GM18907 (cell line): ENCODE results near the gene SAPCD1.
"Not testable (repeated sequence)": the region's sequence is repeated elsewhere in the genome, so short reads cannot be mapped to it uniquely, and the experiment has no call there.

Experiments used
- ATAC-seq: cut with Tn5 transposase; IDR thresholded peaks from one replicate; pipeline ENCODE4 v1.9.1; 2021; ENCODE audit warnings: mild to moderate bottlenecking, moderate library complexity; ENCODE audit not compliant: unreplicated experiment

The SAPCD1 gene

DNA sequence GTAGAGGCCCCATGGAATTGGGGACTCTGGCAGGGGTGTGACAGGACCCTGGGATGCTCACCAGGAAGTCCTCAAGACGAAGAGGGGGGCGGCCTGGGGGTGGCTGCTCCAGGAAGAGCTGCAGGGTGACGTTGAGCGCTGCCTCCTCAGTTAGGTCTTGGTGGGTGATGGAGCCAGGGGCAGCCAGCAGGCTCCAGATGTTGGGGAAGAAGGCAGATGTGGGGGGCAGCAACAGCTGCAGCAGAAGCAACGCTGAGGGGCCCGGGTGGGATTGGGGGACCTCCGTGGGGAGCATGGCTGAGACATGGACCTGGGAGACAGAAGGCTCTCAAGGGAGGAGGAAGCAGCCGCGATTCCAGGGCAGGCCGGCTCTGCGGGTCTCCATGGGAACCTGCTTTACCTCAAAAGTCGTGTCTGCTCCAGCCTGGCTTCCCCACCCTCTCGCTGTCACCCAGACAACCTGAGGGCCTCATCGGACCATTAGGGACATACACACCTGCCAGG lies 14.1 kb downstream of the SAPCD1 start:
- no peak for ATAC-seq

DNA sequence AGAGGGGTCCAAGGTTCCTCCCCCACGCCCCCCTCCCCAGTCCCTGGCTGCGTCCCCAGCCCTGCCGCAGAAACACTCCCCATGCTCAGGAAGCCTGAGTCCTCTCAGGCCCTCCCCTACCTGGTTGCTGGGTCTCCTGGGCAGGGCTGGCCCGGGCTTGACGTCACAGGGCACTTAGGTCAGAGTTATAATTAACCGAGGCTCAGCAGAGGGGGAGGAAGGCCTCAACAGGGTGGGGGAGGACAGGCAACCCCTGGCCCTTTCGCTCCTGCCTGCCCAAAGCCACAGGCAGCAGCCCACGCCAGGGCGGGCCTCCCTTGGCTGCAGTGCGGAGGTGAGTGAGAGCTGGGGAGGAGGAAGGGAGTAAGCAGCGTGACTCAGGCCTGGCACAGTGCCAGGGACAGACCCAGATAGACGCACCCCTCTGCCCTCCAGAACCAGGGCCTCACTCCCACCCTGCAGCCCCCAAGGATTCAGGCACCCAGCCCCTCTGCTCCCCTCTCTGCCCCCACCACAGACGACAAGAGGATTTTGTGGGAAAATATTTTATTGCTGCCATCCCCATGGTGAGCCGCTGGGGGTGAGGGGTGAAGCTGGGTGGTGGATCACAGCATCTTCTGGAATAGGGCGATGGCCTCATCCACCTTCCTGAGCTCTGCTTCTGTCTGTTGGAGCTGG lies 14.7 kb downstream of the SAPCD1 start, which contains the start of gene VWA7:
Gene VWA7 (minus strand): TSS at position 340 of the 678 bp plus-strand sequence. CDS start 549 bp downstream, outside the sequence.
- peak; percentile 62 for ATAC-seq

DNA sequence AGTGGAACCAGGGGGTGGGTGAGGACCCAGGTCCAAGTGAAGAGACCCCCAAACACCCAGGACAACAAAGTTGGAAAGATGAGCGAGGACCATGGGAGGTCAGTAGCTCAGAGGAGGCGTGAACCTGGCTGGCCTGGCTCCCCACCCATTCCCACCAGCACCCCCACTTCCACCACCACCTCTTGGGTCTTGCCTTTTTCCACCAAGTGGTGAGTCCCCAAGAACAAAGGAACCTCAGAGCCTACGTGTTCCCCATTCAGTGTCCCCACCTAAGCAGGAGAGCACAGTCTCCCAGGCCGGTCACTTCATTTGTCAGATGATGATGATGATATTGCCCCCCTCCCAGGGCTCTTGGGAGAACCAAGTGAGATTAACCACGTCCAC lies 15.2 kb downstream of the SAPCD1 start:
- no peak for ATAC-seq

DNA sequence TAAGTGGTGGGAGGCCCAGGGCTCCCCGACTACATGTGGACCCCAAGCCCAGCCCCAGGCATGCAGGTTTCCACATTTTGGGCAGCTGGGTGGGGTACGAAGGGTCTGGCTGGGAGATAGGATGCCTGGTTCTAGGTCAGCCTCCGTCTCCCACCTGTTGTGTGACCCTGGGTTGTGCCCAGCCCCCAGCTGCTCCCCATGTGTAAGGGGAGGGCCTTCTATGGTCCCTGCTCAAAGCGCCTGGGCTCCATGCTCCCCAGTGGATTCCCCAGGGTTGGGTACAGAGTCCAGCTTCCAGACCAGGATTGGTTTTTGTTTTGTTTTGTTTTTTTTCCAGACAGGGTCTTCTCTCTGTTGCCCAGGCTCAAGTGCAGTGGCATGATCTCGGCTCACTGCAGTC lies 15.7 kb downstream of the SAPCD1 start:
- ATAC-seq = no peak

DNA sequence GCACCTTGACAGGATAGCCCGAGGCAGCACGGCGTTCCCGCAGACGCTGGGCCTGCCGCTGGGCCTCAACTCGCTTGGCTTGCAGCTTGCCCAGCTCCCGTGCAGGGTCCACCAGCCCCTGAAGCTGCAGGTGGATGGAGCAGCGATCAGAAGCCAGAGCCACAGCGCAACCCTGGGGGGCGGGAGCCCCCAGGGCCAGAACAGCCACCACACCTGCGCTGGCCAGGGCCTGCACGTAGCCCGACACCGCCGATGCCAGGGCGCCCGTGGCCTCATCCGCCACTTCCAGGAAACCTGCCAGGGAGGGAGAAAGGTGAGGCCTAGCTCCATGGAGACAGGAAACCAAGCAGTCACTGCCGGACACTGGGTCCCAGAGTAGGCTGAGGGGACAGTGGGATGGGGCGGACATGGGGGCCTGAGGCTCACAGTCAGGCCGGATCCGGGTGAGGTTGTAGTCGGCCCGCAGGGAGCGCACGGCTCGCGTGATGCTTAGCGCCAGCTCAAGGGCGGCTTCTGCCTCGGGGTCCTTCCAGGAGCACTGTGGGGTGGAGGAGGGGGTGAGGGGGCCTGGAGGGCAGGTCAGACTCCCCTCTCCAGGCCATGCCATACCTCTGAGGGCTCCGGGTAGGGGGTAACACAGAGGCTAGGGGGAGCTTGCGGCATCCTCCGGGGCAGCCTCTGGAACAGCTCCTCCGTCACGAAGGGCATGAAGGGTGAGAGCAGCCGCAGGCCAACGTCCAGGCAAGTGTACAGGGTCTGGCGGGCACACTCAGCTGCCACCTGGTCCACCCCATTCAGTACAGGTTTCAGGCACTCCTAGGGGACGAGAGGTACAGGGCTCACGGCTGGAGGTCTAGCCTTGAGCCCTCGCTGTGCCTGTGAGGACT lies 16.8 kb downstream of the SAPCD1 start:
- ATAC-seq = no peak

DNA sequence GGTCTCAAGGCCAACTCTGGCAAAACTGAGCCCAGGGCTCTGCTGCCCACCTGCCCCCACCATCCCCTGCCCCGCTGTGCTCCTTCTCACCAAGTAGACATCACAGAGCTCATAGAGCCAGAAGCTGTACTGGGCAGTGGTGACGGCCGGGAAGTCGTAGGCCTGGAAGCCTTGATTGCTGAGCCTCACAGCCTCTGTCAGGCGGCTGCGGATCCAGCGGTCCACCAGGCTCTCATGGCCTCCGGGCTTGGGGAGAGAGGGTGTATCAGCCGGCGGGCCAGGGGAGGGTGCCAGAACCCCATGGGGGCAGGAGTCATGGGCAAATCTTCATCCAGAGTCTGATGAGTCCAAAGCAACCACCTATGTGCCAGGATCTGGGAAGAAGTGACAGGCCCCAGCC lies 17.5 kb downstream of the SAPCD1 start:
- ATAC-seq = no peak

DNA sequence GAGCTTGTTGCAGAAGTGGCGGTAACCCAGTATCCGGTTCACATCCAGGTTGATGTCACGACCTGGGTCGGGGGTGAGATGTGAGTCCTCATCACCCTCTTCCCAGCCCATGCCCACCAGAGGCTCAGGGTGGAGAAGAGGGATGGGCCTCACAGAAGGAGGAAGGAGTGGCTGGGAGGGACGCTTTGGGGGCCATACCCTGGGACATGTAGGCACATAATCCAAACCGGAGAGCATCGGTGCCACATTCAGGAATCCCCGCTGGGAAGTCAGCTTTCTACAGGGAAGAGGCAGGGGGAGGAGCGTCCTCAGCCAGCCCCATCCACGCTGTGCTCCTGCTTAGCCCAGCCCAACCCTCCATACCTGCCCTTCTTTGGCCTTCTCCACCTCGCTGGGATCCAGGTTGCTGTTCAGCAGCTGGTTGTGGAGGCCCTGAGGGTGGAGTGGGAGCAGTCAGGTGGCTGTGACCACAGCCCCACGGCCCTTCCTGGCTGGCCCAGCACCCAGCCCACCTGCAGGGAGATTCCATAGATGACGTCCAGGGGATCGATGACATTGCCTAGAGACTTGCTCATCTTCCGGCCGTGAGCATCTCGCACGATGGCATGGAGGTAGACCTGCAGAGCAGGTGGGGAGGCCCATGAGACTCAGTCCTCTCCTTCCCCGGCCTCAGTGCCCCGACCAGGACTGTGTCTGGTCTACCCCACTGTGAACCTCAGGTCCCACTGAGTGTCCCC lies 18.2 kb downstream of the SAPCD1 start:
- ATAC-seq = no peak

DNA sequence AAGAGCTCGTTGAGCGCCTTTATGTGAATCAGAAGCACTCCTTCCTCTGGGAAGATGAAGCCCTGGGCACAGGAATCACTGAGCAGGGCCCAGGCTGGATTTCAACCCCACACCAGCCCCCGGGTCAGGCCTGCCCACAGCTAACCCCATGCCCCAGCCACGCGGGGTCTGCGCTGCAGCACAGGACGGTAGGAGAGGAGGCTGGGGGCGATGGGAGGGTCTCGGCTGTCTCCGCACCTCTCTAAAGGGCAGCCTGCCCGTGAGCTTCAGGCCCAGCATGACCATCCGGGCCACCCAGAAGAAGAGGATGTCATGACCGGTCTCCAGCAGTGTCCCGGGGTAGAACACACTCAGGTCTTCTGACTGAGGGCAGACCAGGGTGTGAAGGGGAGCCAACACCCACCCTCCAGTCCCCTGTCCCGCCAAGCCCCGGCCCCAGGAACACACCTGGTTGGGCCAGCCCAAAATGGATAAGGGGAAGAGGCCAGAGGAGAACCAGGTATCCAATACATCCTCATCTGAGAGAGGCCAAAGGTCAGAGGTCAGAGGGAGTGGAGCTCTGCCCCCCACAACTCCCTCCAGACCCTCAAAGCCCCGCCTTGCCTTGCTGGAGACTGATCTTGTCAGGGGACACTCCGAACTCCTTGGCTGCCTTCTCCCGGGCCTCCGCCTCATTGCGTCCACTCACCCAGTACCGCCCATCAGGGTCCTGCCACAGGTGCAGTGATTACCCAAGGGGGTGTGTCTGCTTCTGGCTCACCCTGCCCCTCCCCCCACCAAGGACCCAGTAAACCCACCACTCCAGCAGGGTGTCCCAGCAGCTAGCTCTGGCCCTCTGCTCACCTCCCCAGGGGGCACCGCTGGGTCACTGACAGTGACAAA lies 19.0 kb downstream of the SAPCD1 start:
- ATAC-seq = no peak

DNA sequence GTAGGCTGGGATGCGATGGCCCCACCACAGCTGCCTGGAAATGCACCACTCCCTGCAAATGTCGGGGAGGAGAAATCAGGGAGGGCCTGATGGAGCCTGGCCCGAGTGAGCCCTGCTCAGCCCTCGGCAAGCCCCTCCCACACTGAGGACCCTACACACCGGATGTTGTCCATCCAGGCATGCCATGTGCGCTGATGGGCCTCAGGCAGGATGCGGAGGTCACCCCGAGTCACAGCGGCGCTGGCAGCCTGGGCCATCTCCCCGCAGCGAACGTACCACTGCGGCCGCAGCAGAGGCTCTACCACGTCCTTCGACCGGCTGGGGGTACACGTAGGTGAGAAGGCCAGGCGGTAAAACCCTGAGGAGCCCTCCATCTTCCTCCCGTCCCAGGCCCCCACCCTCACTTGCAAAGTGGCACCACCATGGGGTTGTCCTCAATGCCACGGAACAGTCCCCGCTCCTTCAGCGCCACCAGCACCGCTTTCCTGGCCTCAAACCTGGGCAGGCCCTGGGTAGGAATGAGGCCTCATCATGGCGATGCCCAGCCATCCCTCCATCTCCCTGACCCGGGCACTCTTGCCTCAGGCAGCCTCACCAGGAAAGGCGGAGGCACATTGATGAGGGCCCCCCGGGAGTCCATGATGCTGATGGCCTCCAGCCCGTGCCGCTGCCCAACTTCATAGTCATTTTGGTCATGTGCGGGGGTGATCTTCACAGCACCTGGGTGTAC lies 19.8 kb downstream of the SAPCD1 start:
- ATAC-seq = no peak

DNA sequence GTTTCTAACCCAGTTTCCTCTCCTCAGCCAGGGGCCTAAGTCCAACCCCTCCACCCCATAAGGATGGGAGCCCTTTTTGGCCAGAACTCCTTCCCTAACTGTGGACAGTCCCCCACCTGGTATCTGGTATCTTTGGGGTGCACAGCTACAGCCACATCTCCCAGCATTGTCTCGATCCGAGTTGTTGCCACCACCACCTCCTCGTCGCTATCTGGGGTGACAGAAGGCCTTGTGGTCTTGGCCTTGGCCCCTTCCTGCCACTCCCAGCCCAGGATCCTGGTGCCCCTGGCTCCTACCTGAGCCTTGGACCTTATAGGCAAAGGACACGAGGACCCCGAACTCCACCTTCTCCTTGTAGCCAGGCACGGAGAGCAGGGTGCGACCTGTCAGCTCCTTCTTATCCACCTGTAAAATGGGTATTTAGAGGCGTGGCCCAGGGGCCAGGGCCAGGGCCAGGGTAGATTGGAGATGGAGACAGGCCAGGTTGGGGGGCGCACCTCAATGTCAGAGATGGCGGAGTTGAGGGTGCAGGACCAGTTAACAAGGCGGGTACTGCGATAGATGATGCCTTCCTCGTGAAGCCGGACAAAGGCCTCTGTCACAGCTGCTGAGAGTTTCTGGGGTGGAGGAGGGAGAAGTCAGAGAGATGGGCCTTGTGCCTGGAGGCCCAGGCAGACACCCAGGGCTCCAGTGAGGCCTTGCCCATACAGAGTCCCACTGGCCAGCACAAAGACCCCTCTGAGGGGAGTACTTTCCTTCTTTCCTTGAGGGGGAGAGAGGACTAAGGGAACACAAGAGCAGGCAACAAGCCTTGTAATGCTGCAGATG lies 21.9 kb downstream of the SAPCD1 start:
- no peak for ATAC-seq

DNA sequence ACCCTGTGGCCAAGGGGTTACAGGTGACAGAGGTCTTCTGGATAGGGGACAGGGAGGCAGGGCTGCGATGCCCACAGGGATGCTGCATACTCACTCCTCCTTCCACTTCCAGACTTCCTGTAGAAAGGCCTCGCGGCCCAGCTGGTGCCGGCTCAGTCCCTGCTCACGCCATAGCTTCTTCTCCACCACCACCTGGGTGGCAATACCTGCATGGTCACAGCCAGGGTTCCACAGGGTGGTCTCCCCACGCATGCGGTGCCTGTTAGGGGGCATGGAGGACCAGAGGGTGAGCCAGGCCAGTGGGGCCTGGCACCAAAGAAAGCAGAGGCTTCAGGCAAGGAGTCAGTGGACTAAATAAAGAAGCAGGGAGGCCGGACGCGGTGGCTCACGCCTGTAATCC lies 23.0 kb downstream of the SAPCD1 start:
- ATAC-seq = no peak

DNA sequence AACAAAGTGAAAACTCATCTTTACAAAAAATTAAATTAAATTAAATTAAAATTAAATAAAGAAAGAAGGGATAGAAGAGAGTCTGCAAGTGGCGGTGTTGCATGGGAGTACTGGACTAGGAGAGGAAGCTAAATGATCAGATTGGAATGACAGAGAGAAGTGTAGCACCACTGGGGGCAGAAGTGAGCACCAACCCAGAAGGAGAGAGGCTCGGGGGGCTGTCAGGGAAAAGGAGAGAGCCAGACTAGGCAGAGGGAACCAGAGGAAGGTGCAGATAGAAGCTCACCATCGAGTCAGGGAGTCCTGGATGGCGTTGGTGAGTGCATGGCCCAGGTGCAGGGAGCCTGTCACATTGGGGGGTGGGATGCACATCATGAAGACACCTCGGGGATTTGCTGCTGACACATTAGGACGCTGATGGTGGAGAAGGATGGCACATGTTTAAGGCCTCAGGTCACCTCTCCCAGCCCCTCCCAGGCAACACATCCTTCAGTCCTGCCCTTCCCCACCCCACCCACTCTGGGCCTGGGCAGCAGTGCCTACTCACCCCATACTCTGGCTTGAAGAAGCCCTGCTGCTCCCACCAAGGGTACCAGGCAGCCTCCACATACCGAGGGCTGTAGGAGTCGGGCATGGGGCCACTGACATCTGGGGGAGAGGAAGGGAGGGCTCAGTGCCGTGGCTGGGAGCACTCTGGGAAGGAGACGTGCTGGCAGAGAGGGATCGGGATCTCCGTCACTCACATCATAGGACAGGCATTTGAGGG lies 29.1 kb downstream of the SAPCD1 start:
- ATAC-seq = no peak

DNA sequence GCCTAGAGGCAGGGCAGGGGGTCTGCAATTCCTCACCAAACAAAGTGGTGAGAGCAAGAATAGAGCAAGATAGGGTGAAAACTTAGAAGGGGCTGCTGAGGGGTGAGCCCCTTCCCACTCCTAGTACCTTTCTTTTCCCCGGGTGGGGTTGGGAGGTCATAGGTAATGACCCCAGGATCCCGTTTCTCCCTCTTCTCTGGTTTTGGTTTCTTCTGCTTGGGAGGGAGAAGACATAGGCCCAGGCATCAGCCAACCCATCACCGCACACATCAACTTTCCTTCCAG lies 29.6 kb downstream of the SAPCD1 start:
- no peak for ATAC-seq

DNA sequence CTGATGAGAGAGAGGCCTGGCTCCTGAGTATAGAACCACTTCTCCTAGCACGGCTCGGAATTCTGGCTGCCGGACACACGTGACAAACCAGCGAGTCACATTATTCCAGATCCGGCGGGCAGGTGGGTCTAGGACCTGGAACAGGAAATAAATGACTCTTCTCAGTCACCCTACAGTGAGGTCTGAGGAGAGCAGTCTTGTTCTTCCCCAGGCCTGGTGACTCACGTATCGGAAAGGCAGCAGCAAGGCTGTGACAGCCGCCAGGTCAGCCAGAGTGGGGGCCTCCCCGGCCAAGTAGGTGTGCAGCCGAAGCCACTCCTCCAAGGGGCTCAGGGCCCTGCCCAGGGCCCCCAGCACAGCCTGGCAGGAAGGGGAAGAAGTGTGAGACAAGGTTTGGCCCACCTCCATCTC lies 30.3 kb downstream of the SAPCD1 start:
- ATAC-seq = no peak

DNA sequence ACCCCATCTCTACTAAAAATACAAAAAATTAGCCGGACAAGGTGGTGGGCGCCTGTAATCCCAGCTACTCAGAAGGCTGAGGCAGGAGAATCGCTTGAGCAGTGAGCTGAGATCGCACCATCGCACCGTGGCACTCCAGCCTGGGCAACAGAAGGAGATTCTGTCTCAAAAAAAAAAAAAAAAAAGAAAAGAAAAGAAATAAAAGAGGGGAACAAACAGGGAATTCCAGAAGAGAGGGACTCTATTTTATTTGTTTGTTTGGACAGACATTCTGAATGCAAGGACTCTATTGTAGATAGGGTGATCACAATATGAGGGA lies 31.4 kb downstream of the SAPCD1 start:
- ATAC-seq = not testable (repeated sequence)

DNA sequence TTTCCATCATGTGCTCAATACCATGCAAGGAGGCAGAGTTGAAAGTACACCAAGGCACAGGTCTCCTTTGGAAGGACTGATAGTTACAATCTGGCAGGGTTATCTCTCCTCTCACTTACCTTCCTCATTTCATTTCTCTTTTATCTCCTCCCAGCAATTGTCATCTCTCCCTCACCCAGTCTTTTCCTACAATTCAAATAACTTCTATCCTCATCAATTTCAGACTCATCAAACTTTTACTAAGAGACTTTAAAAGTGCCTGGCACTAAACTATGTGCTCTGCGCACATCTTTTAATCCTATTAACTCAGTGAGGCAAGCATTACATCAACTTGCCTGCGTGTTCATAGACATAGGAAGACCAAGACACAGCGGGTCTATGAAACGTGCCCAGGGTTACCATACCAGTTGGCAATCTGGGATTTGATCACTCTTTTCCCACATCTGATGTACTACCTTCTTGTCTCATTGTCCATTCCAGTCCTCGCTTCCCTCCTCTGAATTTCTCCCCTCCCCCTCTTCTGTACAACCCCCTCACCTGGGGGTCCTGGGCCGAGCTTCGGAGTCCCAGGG lies 31.9 kb downstream of the SAPCD1 start:
- ATAC-seq = no peak

DNA sequence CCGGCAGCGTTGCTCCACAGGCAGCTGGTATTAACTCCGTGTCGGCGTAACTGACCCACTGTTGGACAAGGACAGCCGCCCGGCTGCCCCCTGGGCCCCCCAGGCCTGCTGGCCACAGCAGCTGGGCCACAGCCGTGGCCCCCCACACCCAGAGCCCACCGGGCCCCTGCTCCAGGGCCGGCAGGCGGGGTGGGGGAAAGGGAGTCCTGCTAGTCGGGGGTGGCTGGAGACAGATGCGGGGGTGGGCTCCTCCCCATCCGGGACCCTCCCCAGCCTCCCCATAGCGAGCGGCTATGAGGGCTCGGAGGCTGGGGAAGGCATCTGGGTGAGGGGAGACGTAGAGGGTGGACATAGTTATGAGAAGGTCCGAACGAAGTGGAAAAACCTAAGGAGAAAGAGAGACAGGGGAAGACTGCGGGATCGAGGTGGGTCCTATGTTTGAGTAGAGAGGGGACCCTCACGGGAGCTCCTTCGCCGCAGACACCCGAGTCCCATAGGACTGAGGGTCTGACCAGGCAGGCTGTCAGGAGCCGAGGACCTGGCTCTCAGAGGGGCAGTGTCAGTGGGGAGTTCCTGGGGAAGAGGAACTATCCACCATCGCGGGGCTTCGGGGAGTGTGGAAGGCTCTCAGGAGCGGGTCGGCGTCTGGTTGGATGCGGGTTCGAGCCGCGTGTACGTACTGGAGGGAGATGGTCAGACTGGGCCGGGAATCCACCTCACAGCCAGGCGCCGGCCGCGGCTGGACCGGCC lies 32.6 kb downstream of the SAPCD1 start:
- ATAC-seq = peak; percentile 18
